AG08396 (cell line): ENCODE data around the gene FOXD2.

Source experiments
- DNase-seq: peaks from one replicate; pipeline ENCODE4 v3.0.0; 2012; ENCODE audit warnings: low spot score, mixed read lengths

FOXD2 gene

DNA sequence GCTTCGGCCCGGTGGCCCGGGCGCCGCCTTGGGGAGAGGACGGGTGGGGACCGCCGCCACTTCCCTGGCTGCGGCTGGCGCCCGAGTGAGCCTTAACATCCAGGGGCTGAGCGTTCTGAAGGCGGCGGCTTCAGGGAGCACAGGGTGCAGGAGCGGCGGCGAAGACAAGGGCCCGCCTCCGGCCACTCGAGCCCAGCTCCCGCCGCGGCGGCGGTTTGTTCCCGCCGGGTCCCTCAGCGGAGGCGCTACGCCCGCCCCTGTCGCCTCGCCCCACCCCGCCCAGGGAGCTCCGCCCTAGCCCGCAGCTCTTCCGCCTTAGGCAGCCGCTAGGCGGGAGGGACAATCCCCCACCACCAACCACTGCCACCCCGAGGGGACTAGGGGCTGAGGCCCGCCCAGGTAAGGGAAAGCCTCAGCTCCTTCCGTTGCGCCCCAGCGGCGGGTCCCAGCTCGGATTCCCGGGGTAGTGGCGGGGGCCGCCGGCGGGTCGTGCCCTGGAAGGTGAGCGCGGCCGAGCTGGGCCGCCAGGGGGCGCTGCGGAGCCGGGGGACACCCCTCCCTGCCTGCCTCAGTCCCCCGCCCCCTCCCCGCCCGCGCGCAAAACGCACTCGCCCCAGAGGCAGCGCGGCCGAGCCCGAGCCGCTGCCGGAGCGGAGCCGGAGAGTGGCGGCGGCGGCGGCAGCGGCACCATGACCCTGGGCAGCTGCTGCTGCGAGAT lies at the start of gene FOXD2:
TSS of gene FOXD2 (plus strand) at position 598 of the 718 bp plus-strand sequence. CDS start at position 690, 92 bp downstream.
- DNase-seq: peak; percentile 97

- DNase-seq: peak; percentile 84
Measured at GRCh38 chr1:47388891-47389238, 49.0 kb upstream of the FOXD2 start.

GRCh38 chr1:47389731-47390130 lies 48.1 kb upstream of the FOXD2 start:
- no peak for DNase-seq

- no peak for DNase-seq
Measured at GRCh38 chr1:47390843-47391242, 47.0 kb upstream of the FOXD2 start.

DNA sequence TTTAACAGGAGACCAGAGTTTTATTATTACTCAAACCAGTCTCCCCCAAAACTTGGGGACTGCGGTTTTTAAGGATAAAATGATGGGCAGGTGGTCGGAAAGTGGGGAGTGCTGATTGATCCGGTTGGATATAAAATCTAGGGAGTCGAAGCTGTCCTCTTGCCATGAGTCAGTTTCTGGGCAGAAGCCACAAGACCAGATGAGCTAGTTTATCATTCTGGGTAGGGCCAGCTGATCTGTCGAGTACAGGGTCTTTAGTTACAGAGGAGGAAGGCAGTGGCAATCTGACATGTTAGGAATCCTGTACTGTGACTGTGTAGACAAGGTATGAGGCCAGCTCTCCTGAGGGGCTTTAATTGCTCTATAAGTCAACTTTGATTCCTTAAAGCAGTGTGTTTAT lies 44.7 kb upstream of the FOXD2 start:
- no peak for DNase-seq

- no peak for DNase-seq
Measured at GRCh38 chr1:47395433-47395832, 42.4 kb upstream of the FOXD2 start.

- DNase-seq: no peak
Measured at GRCh38 chr1:47396671-47397196, 41.1 kb upstream of the FOXD2 start.

DNA sequence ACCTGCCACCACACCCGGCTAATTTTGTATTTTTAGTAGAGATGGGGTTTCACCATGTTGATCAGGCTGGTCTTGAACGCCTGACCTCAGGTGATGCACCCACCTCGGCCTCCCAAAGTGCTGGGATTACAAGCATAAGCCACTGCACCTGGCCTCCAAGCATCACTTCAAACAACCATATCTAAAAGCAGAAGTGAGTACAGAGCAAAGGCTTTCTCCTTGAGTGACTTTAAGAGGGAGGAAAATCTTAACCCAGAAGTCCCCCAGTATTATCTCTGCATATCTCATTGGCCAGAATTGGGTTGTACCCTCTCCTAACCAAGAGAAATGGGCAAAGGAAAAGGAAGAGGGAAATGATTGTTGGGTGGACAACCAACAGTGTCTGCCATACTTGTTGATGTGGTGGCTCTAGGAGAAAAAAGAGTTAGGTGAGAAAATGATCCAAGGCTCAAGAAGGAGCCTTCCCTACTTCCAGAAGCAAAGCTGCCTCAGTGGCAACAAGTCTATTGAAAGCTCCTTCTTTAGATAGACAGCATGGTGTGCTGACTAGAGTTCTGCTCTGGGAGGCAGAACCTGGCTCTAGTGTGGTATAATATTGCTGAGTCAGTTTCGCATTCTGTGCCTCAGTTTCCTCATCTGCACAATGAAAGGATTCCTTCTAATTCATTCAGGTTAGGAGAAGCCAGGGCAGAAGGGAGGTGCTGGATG lies 38.6 kb upstream of the FOXD2 start:
- no peak for DNase-seq

GRCh38 chr1:47399846-47400155 lies 38.0 kb upstream of the FOXD2 start:
- DNase-seq: no peak

- no peak for DNase-seq
Measured at GRCh38 chr1:47401761-47402160, 36.1 kb upstream of the FOXD2 start.

- DNase-seq: no peak
Measured at GRCh38 chr1:47402591-47402990, 35.3 kb upstream of the FOXD2 start.

DNA sequence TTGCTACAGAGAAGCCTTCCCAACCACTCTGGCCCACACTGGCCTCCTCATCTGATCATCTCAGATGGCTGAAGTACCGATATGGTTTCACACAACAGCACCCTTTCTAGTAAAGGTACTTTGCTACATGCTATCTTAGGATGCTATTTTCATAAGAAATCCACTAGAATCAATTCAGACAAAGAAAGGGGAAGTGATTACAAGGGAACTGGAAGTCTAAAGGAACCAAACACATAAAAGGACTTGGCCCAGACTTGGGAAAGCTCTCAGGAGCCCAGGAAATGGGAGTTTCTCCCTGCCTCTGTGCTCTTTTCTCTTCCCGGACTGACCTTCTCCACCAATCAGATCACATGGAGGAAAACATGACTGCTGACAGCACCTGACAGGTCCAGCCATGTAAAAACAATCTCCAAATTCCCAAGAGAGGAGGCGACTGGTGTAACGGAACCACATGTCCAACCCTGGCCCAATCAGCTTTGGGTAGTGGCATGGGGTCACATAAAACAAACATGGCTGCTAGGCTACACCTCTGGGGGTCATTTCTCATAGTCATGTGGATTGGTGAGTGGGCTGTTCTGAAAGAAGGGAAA lies 34.4 kb upstream of the FOXD2 start:
- no peak for DNase-seq

DNA sequence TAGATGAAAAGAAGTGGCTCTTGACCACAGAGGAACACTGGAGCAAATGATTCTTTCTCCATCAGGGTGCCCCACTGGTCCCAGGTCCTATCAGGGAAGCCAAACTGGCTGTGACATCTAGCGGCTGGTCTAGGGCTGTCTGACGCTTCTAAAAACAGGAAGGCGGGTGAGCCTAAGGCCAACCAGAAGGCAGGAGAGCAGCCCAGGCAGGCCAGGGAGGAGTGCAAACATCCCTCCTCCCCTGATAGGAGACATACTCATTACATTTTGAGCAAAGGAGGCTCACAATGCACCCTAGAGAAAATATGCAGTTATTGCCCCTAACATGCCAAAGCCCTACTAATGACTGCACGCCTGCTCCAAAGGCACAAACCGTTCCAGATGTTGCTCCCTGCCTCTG lies 32.1 kb upstream of the FOXD2 start:
- DNase-seq: no peak

- DNase-seq: no peak
Measured at GRCh38 chr1:47406966-47407365, 30.9 kb upstream of the FOXD2 start.

- DNase-seq: no peak
Measured at GRCh38 chr1:47407481-47407880, 30.4 kb upstream of the FOXD2 start.

DNA sequence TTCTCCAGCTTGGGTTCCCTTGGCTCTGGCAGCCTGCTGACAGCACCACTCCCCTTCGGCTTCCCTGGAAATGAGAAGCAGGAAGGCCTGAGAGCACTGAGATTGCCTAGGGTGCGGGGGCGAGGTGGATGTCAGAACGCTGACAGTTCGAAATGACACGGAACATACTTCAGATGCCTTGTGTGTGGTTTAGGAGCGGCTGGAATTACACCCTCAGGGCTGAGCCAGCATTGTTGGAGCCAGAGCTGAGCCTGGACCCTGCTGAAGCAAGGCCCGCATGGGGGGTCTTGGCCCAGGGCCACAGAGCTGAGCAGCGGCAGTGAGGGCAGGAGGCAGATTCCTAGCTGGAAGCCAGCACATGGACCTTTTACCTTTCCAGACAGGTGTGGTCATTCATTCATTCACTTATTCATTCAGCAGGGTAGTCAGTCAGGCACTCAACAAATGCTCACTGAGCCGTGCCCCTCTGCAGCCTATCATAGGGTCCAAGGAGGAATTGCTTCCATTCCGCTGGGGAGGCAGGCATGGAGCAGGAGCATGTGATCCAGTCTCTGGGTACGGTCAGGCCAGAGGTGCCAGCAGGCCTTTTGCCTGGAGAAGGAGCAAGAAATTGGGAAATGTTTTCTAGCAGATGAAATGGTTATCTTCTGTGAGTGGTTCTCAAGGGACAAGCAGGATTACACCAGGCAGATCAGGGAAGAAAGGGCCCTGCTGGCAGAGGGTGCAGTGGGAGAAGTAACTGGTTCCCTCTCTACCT lies 28.4 kb upstream of the FOXD2 start:
- DNase-seq: peak; percentile 82

- no peak for DNase-seq
Measured at GRCh38 chr1:47410068-47410455, 27.8 kb upstream of the FOXD2 start.

DNA sequence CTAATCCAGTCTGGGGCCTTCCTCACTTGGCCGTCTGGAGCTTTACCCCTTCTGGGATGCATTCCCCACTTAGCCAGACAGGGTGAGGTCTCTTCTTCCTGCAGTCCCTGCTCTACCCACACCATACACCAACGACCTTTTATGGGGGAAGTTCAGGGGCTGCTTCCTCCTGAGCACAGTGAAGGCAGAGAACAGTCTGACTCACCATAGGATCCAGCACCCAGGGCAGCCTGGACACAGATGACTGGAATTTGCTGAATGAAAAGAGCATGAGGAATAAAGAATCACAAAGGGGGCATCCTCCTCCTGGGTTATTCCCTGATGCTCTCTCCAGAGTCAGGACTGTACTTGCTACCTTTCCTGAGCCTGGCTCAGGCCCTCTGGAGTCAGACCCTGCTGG lies 26.4 kb upstream of the FOXD2 start:
- peak; percentile 62 for DNase-seq

DNA sequence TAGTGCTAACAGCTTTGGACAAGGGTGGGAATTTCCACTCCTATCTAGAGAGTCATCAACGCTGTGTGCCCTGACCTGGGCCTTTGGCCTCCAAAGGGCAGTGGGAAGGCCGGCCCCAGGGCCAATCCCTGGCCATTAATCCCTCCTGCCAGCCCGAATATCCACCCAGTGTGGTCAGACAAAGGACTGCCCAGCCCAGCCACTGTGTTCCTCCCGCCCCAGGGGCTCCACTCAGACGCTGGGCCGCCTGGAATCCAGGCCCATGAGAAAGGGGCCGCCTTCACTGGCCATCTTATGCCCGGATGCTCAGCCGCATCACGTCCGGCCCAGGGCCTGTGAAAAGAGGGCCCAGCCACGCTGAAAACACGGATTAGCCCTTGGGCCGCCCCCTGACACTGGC lies 25.4 kb upstream of the FOXD2 start:
- no peak for DNase-seq

DNA sequence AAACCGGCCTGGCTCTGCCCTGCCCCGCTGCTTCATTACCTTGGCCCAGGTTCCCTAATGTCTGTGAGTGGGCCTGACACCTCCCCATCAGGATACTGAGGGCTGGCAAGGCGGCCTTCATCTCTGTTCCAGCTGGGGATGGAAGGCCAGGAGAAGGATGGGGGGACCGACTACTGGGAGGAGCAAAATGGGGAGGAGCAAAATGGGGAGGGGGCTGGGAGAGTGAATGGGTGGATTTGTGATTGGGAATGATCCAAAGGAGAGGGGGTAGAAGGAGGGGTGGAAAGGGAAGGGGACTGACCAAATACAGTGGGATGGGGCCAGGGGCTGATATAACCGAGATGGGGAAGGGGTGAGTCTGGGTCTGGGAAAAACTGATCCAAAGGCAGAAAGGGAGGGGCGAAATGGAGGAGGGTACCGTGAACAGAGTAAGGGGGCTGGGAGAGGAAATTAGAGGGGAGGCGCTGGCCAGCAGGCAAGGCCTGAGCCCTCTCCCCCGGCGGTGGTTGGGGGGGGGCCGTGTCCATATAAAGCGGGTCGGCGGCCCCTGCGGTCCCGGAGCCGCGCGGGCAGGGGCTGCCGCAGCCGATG lies 22.0 kb upstream of the FOXD2 start, which contains the start of gene FOXE3:
TSS of gene FOXE3 (plus strand) at position 558 of the 591 bp plus-strand sequence. CDS start at position 589, 31 bp downstream.
- DNase-seq: no peak

- DNase-seq: no peak
Measured at GRCh38 chr1:47416319-47417169, 21.3 kb upstream of the FOXD2 start.
